ENCODE data around the gene TTLL1.
"Not testable (repeated sequence)": the region's sequence is repeated elsewhere in the genome, so short reads cannot be mapped to it uniquely, and the experiment has no call there.

The TTLL1 gene

GRCh38 chr22:43060183-43060582 is 29.0 kb downstream of the TTLL1 start:
- peak; percentile 38 for DNase-seq

DNA sequence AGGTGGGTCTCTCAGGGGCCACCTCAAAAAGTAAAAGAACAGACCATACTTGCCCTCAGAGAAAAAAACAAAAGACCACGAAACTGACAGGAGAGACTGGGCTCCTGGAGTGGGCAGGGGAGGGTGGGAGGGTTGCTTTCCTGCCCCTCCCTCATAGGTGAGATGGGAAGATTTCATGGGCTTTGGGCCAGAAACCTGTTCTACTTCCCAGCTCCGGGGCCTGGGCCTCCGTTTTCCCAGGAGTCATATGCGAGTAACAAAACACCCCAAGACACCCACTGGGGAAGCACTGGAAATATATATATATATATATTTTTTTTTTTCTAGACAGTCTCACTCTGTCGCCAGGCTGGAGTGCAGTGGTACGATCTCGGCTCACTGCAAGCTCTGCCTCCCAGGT is 31.6 kb downstream of the TTLL1 start:
- no peak for DNase-seq

DNA sequence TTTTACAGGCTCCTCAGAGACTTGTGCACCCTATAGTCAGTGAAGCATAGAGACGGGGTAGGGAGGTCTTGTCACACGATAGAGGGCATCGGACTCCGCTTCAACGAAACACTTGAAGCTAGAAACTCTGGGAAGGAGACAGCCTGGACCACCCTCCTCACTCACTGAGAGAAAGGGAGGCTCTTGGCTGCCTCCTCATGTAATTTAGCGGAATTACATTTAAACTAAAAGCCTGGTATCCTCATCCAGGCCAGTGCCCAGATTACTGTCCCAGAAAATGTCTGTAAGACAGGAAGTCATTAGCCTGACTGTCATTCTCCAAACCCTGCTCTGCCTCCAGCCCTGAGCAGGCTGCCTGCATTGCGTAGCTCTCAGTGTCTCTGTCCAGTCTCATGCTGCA is 36.0 kb downstream of the TTLL1 start:
- no peak for DNase-seq

- DNase-seq, result no peak
Observed at GRCh38 chr22:43050995-43051394, 38.2 kb downstream of the TTLL1 start.

- DNase-seq, result no peak
Observed at GRCh38 chr22:43047605-43048004, 41.6 kb downstream of the TTLL1 start.

- no peak for DNase-seq
Observed at GRCh38 chr22:43044290-43044712, 44.9 kb downstream of the TTLL1 start.

GRCh38 chr22:43042101-43042780 is 47.0 kb downstream of the TTLL1 start:
- DNase-seq, result peak; percentile 52

- no peak for DNase-seq
Observed at GRCh38 chr22:43039800-43040199, 49.4 kb downstream of the TTLL1 start.

DNA sequence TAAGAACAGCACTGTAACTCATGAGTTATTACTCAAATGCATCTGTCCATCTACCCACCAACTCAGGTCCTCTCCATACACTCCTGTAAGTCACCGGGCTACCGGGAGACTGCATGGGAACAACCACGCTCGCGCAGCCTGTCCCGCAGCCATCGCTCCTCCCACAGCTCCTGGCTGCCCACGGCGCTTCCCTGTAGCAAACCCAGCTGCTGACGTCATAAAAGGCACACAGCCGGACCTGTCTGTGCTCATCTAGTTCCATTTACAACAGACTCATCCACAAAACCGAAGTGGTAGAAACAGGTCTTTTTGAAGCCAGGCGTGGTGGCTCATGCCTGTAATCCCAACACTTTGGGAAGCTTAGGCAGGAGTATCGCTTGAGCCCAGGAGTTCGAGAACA is 50.9 kb downstream of the TTLL1 start:
- no peak for DNase-seq

- DNase-seq, result peak; percentile 51
Observed at GRCh38 chr22:43036282-43036829, 52.8 kb downstream of the TTLL1 start.

GRCh38 chr22:43035250-43035649 is 53.9 kb downstream of the TTLL1 start:
- no peak for DNase-seq

DNA sequence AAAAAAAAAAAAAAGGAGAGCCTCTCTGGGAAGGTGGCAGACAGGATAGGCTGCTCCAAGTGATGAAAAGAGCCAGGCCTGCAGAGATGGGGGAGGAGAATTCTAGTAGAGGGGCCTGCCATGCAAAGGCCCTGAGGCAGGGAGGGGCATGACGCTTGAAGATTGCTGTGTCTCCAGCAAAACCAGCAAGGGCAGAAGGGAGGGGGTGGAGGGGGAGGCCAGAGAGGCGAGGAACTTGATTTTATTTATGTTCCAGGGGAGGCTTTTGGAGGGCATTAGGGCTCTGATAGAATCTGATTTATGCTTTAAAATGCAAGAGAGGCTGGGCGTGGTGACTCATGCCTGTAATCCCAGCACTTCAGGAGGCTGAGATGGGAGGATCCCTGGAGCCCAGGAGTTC is 57.6 kb downstream of the TTLL1 start:
- no peak for DNase-seq

- DNase-seq, result no peak
Observed at GRCh38 chr22:43018615-43019014, 70.6 kb downstream of the TTLL1 start.

DNA sequence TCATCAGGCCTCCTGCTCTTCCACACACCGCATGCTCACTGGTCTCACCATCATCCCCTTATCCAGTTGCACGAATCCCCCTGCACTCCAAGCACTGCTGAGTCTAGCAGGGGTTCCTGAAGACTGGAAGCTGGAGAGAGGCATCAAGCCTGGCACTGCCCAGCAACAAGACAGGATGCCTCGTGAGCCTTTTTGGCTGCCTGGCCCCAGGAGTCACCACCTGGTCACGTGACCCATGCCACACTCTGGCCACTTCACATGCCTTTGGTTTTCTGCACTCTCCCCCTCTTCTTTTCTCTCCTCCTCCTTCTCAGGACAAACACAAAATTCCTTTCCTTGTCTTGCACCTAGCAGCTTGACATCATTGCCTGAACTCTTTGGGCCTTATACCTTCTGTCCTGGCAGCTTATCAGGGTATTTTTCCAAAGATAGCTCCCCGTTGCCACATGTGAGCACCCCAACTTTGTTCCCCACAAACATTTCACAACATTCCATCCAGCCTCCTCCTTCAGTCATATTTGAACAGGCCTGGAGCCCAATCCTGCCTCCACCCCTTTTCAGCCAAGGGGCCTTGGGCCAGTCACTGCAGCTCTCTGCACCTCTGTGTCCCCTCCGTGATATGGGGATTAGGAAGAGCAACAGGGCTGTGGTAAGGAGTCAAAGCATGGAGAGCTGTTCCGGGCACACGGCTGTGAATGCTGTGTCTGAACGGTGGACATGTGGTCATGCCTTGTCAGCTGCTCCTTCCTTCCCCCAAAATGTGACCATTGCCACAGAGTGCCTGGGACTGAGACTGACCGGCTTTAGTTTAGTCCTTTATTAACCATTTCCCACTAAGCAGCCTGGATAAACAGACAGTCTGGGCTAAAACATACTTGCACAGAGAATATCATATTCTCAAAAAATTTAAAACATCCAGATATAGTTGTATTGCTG is 71.4 kb downstream of the TTLL1 start:
- no peak for DNase-seq

GRCh38 chr22:43016150-43016549 is 73.0 kb downstream of the TTLL1 start:
- not testable (repeated sequence) for DNase-seq

- DNase-seq, result no peak
Observed at GRCh38 chr22:43015677-43016042, 73.5 kb downstream of the TTLL1 start.

DNA sequence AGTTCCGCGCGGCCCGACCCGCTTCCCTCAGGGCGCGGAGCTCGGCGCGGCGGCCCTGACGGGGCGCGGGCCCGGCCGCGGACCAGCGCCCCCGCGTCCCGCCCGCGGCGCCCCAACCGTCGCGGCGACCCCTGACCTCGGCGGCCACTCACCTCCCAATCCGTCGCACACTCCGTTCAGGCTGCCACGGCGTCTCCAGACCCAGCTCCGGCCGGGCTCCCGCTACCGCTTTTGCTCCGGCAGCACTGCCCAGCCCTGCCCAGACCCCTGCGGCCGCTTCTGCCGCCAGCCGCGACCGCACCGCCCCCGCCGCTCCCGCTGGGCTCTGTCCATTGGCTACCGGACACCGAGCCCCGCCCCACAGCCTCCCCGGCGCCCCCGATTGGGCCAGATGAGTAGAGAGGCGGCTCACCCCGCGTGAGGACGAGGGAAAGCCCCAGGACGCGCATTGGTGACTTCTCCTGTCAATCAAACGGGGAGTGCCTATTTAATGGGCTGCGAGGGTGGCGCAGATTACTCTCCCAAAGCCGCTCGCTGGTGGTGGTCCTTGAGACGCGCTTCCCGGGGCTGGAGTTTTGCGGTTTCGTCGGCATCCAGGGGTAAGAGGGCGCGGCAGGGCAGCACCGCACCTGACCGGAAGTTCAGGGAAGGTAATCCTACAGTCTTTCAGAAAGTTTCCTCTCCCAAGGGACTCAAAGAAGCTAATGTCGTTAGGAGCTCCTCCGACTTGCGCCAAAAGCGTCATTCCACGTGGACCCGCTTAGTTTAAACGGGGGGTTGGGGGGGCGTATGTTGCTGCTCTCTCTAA is 74.1 kb downstream of the TTLL1 start, which contains the start of gene PACSIN2:
TSS of gene PACSIN2 (minus strand) at position 281 of the 808 bp plus-strand sequence. CDS start 103,069 bp downstream, outside the sequence.
- DNase-seq, result peak; percentile 97

- peak; percentile 61 for DNase-seq
Observed at GRCh38 chr22:43014316-43014868, 74.8 kb downstream of the TTLL1 start.

- DNase-seq, result peak; percentile 47
Observed at GRCh38 chr22:43013355-43014315, 75.6 kb downstream of the TTLL1 start.

- DNase-seq, result no peak
Observed at GRCh38 chr22:43012390-43012789, 76.8 kb downstream of the TTLL1 start.

- no peak for DNase-seq
Observed at GRCh38 chr22:43011079-43011478, 78.1 kb downstream of the TTLL1 start.
